Subcutaneous adipose tissue (tissue), 4 donors: ENCODE data around the gene CCDC27. TPM values are rescaled to one million over a fixed set of nuclear protein-coding genes. Genes with fewer than 3 reads are reported as not detected.

Experiments
- total RNA-seq, 4 donors: library from RNA; depleted of rRNA; stranded (reverse); fragments of >200 nt; gene quantifications; one replicate each; pipeline ENCODE4 v1.1.0, GENCODE V29; 2016
- TF ChIP-seq, protein P1 (sequence below): fragments of 450-650 bp; IDR thresholded peaks from one replicate; pipeline ENCODE4 v1.5.1; 2016; ENCODE audit warnings: low read depth, mild to moderate bottlenecking, control low read depth, antibody characterized with exemption, moderate library complexity

Gene CCDC27
- total RNA-seq, 4 donors from 2014 or later: not detected

DNA sequence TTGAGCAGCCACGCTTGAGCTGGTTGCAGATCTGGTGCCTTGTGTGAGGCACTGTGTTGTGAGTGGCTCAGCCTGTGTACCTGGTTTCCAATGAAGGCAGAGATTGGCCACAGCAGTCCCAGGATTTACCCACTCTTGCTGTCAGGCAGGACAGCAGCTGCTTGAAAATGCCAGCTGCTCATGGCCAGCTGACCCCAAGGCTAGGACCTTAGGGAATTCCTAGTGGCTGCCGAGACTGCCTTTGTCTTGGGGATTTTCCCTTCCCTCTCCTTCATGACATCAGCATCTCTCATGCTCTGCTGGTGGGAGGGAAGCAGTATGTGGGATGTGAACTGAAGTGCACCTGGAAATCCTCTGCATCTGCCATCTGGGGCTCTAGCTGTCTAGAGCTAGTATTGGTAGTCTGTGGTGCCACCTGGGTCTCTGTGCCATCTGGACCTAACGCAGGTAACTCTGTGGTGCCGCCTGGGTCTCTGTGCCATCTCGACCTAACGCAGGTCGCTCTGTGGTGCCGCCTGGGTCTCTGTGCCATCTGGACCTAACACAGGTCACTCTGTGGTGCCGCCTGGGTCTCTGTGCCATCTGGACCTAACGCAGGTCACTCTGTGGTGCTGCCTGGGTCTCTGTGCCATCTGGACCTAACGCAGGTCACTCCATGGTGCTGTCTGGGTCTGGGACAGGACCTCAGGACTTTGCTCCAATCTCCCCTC is 47.9 kb downstream of the CCDC27 start:
- TF ChIP-seq, protein P1, sequence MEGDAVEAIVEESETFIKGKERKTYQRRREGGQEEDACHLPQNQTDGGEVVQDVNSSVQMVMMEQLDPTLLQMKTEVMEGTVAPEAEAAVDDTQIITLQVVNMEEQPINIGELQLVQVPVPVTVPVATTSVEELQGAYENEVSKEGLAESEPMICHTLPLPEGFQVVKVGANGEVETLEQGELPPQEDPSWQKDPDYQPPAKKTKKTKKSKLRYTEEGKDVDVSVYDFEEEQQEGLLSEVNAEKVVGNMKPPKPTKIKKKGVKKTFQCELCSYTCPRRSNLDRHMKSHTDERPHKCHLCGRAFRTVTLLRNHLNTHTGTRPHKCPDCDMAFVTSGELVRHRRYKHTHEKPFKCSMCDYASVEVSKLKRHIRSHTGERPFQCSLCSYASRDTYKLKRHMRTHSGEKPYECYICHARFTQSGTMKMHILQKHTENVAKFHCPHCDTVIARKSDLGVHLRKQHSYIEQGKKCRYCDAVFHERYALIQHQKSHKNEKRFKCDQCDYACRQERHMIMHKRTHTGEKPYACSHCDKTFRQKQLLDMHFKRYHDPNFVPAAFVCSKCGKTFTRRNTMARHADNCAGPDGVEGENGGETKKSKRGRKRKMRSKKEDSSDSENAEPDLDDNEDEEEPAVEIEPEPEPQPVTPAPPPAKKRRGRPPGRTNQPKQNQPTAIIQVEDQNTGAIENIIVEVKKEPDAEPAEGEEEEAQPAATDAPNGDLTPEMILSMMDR: no peak

DNA sequence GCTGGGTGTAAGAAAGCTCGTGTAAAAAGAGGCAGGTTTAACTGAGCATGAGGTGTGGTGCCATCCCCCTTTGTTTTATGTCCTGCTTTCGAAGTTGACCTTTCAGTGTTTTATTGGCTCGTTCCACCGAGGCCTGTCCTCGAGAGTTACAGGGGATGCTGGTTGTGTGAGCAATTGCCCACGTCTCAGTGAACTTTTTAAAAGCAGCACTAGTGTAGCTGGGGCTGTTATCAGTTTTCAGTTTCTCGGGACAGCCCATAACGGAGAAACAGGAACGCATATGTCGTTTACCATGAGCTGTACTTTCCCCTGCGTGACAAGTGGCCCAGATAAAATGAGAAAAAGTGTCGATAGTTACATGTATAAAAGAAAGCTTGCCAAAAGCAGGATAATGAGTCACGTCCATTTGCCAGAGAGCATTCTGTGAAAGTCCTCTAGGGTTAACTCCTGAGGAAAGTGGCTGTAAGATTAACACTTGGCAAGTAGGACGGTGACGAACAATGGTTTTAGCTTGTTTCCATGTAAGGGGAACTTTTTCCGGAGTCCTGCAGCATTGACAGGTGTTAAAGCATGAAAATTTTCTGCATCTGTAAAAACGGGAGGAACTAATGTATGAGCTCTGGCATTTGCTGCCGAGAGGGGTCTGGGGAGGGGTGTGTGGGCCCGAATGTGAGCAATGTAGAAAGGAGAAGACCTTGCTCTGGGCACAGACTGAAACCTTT is 51.8 kb downstream of the CCDC27 start:
- TF ChIP-seq, protein P1: no peak

DNA sequence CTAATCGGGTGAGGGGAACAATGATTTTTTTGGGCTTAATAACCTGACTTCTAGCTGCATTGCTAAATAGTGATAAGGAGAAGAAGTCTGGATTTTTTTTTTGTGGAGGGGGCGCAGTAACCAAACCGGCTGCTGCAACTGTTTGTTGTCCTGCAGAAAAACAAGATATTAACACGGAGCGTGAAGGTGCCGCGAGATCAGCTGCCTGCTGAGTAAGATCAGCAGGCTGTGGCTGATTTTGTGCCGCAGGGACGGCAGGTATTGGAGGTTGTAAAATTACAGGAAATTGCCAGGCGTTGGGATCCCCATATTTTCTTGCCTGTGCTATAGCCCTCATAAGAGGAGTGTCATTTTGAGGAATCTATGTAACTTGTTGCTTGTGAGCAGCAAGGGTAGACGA is 52.8 kb downstream of the CCDC27 start:
- TF ChIP-seq, protein P1: no peak

DNA sequence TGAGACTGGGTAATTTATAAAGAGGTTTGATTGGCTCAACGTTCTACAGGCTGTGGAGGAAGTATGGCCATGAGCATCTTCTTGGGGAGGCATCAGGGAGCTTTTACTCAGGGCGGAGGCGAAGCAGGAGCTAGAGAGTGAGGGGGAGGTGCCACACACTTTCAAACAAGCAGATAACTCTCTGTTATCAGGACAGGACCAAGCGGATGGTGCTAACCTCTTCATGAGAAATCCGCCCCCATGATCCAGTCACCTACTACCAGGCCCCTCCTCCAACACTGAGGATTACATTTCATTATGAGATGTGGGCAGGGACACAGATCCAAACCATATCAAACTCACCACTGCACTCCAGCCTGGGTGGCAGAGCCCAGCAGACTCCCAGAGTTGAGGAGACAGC is 55.5 kb downstream of the CCDC27 start:
- TF ChIP-seq, protein P1: no peak

DNA sequence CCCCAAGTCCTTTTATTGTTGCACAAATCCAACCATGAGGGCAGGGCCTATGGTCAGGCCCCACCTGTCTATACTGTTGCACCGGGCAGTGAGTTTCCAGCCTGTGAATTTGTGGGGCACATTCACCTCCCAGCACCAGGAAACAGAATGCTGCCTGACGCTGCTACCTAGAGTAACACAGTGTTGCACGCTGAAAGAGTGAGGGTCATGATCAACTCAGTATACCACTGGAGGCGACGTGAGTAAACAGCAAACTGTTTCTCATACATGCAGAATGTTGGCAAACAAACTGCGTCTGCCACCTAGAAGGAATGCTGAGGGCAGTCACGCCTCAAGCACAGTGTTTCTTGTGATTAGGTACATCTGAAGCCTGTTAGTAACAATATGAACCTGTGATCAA is 57.4 kb downstream of the CCDC27 start:
- TF ChIP-seq, protein P1: no peak

DNA sequence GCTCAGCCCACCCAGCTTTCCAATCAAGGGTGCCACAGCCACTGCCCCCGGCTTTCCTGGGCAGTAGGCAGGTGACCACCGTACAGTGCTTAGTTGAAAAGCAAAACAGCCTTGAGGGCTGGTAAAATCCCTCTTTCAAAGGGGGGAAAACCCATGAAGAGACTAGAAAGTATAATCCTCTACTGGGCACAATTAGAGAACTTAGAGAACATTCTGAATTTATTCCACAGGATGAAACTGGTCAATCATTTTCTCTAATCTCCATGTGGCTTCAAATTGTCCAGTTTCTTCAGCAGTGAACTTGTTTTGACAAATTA is 59.3 kb downstream of the CCDC27 start:
- TF ChIP-seq, protein P1: no peak

DNA sequence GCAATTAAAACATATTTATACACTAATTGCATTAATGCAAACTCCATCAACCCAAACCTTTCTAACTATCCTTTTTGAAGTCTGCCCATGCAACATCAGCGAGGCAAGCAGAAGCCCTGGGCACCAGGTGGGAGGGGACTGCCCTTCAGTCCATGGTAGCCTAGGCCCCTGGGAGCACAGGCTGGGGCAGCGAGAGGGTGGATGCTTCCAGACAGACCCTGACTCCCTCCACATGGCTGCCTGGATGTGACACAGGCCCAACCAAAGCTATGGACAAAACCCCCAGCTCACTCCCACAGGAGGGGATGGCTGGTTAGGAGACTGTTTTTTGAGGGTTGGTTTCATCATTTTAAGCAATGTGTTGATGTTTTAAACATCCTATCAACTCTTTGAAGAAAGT is 61.8 kb downstream of the CCDC27 start:
- TF ChIP-seq, protein P1: no peak
